Measurements from ENCODE around the gene KIAA1217.

DNA sequence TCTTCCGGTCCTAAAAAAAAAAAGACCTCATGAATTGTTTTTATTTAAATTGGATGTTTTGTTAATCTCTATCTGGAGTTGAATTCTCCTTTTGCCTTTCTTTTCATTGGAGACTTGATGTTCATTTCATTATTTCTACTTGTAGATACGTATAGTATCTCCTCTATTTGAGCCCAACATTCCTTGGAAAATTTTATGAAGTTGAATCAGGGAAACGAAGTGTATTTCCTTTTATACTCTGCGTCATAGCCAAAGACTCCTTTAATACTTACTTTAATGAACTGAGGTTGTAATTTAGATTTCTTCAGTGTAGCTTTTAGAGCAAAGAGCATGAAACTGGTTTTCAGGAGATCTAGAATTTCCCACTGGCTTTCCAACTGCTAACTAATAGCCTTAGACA, 132.4 kb downstream of the KIAA1217 start:
- TF ChIP-seq SIN3A (IDR thresholded peaks at IDR 0.05; ENCODE audit: borderline replicate concordance, insufficient read depth, low read length) (no peak), POLR2AphosphoS5 (IDR thresholded peaks at IDR 0.05; ENCODE audit: low read depth, low read length) (no peak)
- TF ChIP-seq, protein P1, sequence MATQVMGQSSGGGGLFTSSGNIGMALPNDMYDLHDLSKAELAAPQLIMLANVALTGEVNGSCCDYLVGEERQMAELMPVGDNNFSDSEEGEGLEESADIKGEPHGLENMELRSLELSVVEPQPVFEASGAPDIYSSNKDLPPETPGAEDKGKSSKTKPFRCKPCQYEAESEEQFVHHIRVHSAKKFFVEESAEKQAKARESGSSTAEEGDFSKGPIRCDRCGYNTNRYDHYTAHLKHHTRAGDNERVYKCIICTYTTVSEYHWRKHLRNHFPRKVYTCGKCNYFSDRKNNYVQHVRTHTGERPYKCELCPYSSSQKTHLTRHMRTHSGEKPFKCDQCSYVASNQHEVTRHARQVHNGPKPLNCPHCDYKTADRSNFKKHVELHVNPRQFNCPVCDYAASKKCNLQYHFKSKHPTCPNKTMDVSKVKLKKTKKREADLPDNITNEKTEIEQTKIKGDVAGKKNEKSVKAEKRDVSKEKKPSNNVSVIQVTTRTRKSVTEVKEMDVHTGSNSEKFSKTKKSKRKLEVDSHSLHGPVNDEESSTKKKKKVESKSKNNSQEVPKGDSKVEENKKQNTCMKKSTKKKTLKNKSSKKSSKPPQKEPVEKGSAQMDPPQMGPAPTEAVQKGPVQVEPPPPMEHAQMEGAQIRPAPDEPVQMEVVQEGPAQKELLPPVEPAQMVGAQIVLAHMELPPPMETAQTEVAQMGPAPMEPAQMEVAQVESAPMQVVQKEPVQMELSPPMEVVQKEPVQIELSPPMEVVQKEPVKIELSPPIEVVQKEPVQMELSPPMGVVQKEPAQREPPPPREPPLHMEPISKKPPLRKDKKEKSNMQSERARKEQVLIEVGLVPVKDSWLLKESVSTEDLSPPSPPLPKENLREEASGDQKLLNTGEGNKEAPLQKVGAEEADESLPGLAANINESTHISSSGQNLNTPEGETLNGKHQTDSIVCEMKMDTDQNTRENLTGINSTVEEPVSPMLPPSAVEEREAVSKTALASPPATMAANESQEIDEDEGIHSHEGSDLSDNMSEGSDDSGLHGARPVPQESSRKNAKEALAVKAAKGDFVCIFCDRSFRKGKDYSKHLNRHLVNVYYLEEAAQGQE (IDR thresholded peaks at IDR 0.05; ENCODE audit: insufficient read depth in 1 of 2, low read depth in 2 of 2, low read length in 2 of 2), result no peak

All from PFSK-1 (cell line).